Globus pallidus (tissue), 1 donor: ENCODE results near the gene DCUN1D3.
"Not testable (repeated sequence)": the region's sequence is repeated elsewhere in the genome, so short reads cannot be mapped to it uniquely, and the experiment has no call there.

Experiments
- DNase-seq: peaks from one replicate; pipeline ENCODE4 v3.0.0-alpha.2; 2015; ENCODE audit warnings: low spot score

Gene DCUN1D3

DNA sequence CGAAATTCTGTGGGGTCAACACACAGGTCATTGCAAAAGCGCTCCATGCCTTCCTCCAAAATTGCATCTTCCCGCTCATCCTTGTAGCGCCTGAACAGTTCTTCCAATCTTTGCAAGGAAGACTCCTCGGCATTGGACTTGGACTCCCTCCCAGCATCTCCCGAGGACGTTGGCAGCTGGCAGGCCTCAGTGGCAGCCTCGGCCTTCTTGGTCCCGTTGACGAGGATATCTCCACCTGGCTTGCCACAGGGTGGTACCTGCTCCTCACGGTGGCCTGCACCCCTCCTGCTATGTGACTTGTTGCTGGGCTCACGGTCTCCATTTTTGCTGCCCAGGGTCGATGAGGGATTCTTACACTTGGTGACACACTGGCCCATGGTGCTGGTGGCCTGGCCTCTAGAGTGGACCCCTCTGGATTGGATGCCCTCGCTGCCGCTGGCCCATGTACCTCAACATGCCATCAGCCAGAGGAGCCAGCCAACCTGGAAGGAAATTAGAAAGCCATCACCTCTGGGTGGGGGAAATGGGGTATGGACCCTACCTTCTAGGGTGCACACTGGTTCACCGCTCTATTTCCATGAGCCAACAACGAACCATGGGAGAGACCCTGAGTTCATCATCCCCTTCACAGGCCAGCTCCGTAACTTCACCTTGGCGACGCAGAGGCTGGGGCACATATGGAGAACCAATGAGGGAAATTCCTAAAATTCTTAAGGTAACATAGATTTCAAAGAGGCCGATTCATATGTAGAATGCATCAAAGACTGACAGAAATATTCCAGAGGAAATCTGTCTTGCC lies 37.8 kb downstream of the DCUN1D3 start:
- no peak for DNase-seq

DNA sequence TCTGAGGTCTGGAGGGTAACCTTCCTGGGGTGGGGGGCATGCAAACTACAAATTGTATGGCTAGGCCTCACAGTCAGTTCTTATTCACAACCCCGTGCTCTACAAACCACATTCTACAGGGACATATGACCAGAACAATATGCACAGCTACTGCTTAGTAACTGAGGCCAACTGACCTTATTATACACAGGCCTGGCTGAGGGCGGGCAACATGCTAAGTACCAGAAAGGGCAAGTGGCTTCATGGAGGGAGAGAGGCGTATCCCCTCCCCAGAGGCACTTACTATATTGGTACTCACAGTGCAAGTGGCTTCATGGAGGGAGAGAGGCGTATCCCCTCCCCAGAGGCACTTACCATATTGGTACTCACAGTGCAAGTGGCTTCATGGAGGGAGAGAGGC lies 39.2 kb downstream of the DCUN1D3 start:
- not testable (repeated sequence) for DNase-seq

DNA sequence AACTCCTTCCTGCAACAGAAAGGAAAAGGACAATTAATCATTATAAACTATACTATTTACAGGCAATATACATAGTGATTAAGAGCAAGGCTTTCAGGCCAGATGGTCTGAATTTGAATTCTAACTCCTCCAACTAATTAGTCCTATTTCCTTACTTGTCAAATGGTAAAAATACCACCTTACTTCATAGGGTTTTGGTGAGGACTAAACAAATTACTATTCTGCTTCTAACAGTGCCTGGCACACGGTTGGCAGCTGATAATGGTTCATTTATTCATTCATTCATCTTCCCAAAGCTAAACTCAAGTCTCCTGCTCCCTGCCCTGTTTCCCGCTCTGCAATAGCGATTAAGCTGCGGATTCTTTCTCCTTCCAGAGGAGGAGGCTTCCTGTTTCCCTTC lies 39.8 kb downstream of the DCUN1D3 start:
- DNase-seq = peak; percentile 33

DNA sequence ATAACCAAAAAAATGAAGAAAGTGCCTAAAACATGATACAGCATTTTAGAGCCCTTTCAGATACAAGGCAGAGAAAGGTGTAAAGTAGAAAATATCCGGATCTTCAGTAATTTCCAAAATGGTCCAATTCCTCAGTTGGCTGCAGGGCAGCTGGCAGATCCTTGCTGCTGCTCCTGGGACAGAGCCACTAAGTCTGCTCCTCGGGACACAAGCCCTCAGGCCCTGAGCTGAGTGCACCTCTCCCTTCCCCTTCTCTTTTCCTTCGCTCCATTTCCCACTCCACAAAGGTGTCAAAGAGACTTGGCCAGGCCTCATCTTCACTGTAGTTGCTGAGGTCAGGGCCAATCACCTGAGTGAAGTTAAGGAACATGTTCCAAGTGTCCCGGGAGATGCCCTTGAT lies 40.5 kb downstream of the DCUN1D3 start:
- DNase-seq = no peak

DNA sequence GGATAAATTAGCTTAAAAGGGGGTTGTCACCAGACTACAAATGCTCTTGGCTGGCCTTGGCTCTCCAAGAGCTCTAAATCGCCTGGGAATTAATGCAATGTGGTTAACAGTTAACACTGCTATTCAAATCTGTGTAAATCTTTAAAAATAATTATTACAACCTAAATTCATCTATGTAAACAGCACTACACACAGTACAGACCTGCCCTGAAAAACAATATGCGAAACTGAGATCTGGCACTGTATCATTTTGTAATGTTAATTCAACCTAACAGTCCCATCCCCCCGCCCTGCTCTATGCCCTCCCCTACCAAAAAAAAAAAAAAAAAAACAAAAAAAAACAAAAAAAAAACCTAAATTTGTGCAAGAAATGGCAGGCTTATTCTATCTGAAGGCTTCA lies 40.9 kb downstream of the DCUN1D3 start:
- DNase-seq = no peak

DNA sequence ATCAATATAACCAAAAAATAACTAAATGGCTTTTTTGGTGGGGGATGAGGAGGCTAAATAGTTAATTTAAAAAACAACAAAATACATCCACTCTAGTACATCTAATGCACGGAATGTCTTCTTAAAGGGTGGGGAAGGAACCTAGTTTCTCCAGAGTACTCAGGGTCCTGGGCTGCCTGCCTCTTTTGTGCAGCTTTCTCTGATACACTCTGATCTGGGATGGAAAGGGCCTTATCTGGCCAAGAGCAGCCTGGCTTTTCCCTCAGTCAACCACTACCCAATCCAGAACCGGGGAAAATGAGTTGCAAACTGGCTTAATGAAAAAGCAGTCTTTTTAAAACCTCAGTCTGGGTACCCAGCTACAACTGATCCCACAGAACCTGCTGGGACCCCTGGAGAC lies 42.9 kb downstream of the DCUN1D3 start:
- DNase-seq = no peak

DNA sequence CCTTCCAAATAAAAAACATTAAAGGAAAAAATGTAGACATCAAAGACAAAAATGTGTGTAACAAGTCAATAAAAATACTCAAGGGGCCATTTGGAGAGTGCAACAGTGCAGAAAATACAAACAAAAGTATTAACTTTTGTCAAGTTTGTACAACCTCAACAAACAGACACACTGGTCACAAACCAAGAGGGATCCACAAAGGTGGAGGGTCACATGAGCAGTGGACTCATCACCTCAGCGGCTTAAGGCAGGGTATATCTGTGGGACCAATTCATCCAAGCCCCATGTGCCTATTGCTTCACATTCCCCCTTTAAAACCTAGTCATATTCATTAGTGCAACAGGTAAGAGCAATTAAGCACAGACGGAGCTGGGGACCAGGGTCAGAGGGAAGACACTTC lies 45.2 kb downstream of the DCUN1D3 start:
- no peak for DNase-seq

DNA sequence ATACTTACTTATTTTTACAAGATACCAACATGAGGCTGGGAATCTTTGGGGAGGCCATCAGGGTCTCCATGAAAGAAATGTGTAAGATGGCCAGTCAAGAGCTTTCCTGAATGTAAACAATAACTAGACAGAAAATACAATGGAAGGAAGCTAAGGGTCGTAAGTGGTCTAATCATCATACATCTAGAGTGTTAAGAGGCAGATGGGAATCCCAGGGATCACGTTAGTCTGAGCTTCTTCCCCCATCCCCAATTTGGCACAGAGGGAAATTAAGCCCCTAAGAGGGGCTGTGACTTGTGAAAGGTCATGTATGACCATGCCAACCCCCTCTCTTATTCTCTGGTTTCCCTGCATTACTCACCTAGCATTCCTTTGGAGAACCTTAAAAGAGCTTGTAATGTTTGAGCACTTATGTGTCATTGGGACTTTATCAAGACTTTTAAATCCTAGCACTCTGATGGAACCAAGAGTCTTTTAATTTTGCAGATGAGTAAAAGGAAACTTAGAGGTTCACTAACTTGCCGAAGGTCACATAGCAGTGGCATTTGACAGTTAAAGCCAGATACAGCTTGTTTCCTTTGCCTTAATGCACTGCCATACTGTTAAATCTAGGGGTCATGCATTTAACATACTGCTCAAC lies 46.1 kb downstream of the DCUN1D3 start:
- DNase-seq = no peak

GRCh38 chr16:20853143-20853542 lies 47.0 kb downstream of the DCUN1D3 start:
- DNase-seq = no peak

DNA sequence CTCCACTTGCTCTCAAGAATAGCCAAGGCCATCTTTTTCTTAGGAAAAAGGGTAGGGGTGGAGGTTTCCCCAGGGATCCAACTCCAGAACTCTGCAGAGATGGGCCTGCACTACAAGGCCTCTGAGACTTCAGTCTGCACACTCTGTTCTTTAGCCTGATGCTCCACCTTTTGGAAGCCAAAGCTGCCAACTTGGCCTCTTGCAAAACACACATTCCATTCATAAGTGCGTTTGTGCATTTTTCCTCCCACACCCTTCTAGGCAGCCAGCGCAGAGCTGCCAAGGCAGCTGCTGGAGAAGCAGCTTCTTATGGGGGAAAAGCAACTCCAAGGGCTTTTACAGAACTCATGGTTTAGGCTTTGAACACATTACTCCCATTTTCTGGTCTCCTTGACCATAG lies 48.6 kb downstream of the DCUN1D3 start:
- no peak for DNase-seq

DNA sequence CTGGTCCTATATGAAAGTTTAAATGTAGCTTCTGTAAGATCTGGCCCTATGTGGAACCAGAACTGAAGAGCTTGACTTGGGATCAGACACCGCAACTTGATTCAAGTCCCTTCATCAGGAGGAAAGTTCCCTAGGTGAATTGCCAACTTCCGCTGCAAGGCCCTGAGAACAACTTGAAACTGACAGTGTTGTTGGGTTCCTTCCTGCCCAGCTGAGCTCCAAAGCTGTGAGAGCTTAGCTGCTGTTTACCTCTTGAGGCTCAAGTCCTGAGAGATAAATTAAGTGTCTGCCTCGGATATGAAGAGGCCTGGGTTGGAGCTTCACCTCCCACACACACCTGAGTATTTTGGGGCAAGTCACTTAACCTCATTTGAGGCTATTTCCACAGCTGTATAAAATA lies 49.2 kb downstream of the DCUN1D3 start:
- DNase-seq = no peak

DNA sequence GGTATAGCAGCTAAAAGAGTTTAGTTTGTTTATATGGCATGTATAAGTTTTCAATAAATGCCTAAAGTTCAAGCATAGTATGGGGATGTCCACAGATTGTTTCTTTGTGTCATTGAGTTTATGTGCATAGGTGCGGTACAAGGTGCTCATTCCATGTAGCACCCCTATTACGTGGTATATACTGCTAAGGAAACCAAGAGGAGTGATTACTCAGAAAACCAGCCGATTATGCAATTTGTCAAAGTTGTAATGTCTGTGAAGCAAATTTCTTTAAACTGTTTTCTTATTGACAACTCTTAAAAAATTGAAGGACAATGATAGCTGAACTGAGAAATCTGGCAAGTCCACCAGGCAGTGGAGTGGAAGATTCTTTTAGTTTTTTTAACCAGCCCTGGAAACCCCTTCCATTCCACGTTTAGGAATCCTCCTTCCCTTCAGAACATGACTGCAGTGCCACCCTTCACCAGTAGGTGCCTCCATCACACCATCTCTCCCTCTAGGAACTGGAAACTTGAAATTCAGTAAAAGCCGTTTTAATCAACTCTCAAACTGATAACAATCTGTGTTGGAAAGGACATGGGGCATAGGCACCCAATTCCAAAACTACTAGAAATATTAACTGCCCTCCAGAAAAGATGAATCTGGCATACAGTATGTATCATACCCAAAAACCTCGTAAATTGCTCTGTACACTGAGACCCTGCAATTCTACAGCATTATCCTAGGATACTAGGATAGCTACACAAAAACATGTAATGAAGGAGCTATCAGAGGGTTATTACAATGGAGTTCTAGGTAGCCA lies 50.4 kb downstream of the DCUN1D3 start:
- DNase-seq = peak; percentile 53

GRCh38 chr16:20847550-20847949 lies 52.6 kb downstream of the DCUN1D3 start:
- DNase-seq = no peak

DNA sequence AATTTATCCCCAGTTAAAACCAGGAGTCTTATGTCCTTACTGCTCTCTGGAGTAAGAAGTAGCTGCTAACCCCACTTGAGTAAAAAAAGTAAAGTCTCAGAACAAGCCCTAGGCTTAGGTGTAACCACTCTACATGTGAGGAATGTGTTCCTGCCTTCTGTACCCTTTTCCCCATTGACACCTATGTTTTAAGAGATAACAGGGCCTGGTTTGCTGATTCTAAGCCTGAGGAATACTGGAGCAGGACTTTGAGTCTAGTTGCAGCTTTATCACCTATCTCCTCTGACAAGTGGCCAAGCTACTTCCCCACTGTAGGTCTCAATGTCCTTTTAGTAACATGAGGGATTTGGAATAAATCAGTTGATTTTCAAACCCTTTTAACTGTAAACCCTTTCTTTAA lies 53.6 kb downstream of the DCUN1D3 start:
- DNase-seq = no peak

DNA sequence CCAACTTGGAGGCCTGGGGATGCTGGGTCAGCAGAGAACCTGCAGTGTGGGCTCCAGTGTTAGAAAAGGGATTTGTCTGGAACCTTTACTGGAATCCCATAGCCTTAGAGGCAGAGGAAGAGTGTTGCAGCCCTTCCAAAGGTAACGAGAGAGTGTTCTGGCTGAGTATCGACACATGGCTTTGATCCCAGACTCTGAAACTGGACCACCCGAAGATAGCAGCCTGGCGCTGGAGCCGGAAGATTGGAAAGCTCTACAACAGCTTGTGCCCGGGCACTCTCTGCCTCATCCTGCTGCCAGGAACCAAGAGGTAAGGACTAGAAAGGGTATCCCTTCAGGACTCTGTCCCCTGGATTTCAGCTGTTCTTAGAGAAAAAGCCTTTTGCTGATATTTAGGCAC lies 54.1 kb downstream of the DCUN1D3 start:
- no peak for DNase-seq

DNA sequence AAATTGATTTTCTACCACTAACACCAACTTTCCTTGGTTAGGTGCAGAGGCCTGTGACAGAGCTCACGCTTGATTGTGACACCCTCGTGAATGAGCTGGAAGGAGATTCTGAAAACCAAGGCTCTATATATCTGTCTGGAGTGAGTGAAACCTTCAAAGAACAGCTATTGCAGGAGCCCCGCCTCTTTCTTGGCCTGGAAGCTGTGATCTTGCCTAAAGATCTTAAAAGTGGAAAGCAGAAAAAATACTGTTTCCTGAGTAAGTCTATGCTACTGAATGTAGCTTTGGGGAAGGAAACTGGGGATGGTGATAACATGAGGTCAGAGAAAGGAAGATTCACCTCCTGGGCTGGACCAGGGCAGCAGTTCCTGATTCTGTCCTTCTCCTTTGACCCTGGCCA lies 55.6 kb downstream of the DCUN1D3 start:
- DNase-seq = no peak

- DNase-seq = no peak
Measured at GRCh38 chr16:20844054-20844453, 56.1 kb downstream of the DCUN1D3 start.

GRCh38 chr16:20839504-20839903 lies 60.7 kb downstream of the DCUN1D3 start:
- DNase-seq = no peak

DNA sequence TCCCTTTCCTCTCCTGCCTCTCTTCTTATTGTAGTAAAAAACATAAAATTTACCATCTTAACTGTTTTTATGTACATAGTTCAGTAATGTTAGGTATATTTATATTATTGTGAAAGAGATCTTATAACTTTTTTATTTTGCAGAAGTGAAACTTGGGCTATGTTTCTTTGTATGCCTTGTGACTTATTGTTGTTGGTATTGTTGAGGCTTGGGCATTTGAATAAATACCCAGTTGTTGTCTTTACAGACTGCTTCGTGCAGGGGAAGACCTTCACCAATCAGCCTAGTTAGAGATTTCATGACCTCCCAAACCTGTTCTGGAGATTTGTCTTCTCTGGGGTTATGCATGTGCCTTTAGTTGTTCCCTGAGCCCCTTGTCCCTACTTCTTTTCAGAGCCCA lies 61.9 kb downstream of the DCUN1D3 start:
- no peak for DNase-seq

DNA sequence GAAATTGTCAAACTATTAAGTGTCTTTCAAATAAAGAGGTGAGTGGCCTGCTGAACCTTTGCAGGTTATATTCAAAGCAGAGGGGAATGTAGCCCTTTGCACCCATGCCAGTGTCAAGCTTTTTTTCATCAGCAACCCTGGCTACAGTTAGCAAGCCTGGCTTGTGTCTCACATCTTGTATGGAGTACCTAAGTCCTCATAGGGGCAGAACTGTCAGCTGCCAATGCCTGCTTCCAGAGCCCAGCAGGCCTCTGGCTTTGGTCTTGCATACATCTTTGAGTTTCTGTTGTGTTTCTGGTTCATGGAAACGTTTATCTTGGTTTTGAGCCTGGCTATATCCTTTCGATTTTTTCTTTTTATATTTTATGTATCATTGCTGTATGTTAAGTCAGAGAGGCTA lies 67.1 kb downstream of the DCUN1D3 start:
- DNase-seq = no peak

GRCh38 chr16:20830372-20830771 lies 69.8 kb downstream of the DCUN1D3 start:
- no peak for DNase-seq

- DNase-seq = no peak
Measured at GRCh38 chr16:20829536-20829935, 70.6 kb downstream of the DCUN1D3 start.

- DNase-seq = no peak
Measured at GRCh38 chr16:20826039-20826566, 74.1 kb downstream of the DCUN1D3 start.
